Measurements from ENCODE around the gene MREG. TPM values are rescaled to one million over a fixed set of nuclear protein-coding genes. Genes with fewer than 3 reads are reported as not detected.
A peak's percentile ranks its signal among the peaks of the same experiment; 100 is the strongest.

Gene MREG
- total RNA-seq, 4 donors from 2014 or later, result 2.2 to 5.6 (median 3.7) TPM

DNA sequence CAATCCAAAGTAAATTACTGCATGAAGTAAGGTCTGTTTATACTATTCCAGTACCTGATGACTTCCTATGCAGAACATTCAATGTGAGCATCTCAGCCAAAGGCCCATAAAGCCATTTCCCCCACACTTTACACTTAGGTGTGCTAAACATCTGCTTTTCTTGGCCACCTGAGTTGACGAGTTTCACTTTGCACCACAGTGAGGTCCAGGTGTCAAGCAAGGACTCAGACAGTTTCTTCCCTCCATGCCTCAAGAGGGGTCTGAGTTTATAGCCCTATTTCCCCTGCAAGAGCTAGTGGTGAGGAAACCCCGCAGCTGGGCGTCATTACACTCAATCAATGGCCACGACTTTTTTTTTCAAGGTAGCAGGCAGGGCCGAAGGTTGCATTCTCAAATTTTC, 107.7 kb downstream of the MREG start:
- TF ChIP-seq, protein P1, sequence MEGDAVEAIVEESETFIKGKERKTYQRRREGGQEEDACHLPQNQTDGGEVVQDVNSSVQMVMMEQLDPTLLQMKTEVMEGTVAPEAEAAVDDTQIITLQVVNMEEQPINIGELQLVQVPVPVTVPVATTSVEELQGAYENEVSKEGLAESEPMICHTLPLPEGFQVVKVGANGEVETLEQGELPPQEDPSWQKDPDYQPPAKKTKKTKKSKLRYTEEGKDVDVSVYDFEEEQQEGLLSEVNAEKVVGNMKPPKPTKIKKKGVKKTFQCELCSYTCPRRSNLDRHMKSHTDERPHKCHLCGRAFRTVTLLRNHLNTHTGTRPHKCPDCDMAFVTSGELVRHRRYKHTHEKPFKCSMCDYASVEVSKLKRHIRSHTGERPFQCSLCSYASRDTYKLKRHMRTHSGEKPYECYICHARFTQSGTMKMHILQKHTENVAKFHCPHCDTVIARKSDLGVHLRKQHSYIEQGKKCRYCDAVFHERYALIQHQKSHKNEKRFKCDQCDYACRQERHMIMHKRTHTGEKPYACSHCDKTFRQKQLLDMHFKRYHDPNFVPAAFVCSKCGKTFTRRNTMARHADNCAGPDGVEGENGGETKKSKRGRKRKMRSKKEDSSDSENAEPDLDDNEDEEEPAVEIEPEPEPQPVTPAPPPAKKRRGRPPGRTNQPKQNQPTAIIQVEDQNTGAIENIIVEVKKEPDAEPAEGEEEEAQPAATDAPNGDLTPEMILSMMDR (IDR thresholded peaks at IDR 0.05), result no peak
- no peak for DNase-seq (ENCODE audit: low spot score)
- no peak for ATAC-seq (ENCODE audit: low FRiP score)

DNA sequence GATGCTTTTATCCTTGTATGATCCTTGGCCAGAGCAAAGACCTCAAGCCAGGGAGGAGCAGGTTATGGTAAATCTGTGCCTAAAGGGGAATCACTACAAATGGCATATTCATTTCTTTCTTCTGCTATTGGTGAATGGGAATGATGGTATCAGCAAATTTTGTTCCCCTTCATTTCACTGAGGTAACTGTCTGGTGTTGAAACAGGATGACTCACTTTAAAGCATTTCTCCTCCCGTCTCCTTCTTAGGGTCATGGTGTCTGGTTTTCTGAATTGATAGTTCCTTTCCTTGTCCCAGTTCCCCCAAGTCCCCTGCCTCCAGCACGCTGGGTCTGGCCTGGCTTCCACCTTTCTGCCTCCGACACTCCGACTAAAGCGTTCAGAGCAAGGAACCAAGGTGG, 109.2 kb downstream of the MREG start:
- ATAC-seq (ENCODE audit: low FRiP score), result peak; percentile 44
- TF ChIP-seq, protein P1 (IDR thresholded peaks at IDR 0.05), result no peak
- DNase-seq (ENCODE audit: low spot score), result no peak

DNA sequence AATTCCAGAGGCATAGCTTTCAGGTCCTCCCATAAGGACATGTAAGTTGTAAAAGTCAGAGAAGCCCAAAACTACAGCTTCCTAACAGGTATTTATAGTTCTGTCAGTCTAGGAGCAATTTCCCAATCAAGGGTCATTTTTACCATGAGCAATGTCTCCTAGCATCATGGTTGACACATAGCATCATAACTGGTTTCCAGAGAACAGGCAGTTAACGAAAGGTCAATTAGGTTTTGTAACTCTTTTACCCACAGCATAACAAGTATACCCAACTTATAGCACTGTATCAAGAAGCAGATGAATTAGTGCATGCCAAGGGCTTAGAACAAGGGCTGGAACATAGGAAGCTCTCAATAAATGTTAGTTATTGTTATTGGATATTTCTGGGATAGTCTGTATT, 110.1 kb downstream of the MREG start:
- DNase-seq (ENCODE audit: low spot score) (no peak), ATAC-seq (ENCODE audit: low FRiP score) (no peak)
- TF ChIP-seq, protein P1 (IDR thresholded peaks at IDR 0.05), result no peak

DNA sequence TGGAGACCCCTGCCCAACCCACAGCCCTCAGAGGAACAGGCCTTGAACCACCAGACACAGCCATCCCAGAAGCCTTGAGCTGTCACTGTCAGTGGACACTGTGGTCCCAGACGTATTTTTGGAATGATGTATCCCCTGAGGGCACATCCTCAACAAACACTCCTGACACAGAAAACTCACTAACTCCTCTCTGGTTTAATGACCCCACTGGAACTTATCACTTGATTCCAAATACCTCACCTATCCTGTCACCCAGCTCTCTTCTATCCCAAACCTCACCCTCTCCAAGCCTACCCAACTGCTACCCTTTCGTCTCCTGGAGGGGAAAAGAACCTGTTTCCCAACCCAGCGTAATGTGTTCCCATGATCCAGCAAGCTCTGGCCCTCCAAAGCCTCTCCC, 111.6 kb downstream of the MREG start:
- ATAC-seq (ENCODE audit: low FRiP score), result no peak
- no peak for DNase-seq (ENCODE audit: low spot score)
- TF ChIP-seq, protein P1 (IDR thresholded peaks at IDR 0.05), result no peak

DNA sequence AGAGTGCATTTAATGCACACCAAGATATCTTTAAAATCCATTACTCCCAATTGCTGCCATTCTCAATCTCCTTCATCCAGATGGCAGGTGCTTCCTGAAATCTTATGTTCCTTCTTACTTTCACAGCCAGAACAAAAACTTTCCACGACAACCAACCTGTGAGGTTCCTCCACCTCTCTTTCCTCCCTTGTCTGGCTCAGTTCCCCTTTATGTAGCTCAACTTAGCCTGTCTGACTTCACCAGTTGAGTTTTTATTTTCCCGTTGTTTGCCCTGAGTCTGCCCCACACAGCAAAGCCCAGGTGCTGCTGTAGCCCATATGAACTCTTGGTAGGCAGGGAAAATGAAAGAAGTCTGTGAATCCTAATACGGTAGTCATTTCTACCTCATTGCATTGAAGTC, 112.5 kb downstream of the MREG start:
- DNase-seq (ENCODE audit: low spot score), result no peak
- ATAC-seq (ENCODE audit: low FRiP score), result no peak
- TF ChIP-seq, protein P1 (IDR thresholded peaks at IDR 0.05), result no peak

DNA sequence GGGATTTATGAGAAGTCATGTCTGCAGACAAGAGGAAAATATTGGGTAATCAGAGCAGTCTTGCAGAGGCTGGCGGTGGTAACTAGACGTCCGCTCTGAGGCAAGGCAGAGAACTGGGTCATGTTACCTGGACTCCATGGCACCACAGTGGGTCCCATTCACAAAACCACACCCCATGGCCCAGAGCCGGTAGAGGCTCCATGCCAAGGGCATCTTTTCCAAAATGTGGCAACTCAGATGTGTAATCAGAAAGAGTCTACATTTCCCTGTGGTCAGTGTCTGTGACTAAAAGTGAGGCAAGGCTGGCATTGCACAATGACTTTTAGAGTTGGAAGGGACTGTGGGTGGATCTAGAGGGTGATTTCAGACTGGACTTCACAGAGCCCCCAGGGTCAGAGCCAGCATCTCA, 113.1 kb downstream of the MREG start:
- TF ChIP-seq, protein P1 (IDR thresholded peaks at IDR 0.05), result no peak
- DNase-seq (ENCODE audit: low spot score) (peak; percentile 48), ATAC-seq (ENCODE audit: low FRiP score) (peak; percentile 71)

DNA sequence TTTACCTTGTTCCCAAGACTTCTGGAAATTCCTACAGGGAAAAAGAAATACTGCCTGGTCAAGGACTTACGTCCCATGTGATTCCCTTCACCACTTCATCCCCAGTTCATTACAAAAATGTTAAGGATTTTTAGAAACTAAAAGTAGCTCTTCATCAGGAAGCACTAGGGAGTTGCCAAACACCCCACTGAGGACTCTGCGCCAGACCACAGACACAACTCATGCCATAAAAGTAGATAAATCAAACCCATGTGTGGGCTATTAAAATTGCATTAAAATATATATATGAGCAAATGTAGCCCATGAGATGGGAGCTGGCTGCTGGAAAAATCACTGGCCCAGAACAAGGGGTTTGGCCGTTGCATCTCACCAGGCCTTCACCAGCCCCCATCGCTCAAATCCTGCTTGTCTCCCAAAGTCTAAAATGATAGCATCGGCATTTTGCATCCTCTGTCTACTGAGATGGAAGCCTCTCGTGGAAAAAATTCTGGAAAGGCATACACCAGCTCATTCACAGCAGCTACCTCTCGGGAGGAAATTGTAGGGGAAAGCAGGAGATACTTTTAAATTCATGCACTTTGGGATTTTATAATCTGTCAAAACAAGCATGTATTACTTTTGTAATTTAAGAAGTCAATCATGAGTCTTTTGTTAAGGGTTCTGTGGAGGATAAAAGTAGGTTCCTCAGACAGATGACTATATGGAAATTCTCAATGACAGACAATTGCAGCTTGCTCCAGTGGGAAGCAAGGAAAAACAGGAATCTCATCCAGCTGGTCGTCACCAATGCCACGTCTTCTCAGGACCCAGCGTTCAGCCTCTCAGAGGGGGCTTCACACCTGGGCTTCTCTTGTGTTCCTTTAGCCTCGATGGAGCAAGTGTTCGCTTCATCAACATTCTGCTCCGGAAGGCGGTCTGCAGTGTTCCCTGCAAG, 113.9 kb downstream of the MREG start:
- no peak for ATAC-seq (ENCODE audit: low FRiP score)
- no peak for DNase-seq (ENCODE audit: low spot score)
- TF ChIP-seq, protein P1 (IDR thresholded peaks at IDR 0.05), result no peak

All from omental fat pad (tissue), 4 donors.